Esophagus squamous epithelium (tissue), 5 donors: ENCODE data around the gene STK38L. TPM values are rescaled to one million over a fixed set of nuclear protein-coding genes. Genes with fewer than 3 reads are reported as not detected.

Experiments used
- DNase-seq: peaks from one replicate; lab custom pipeline; 2025; lab: John Stamatoyannopoulos, UW
- H3K27ac ChIP-seq, 4 donors: fragments of 200-600 bp; sonication (generic); one replicate each; pipeline ENCODE4 v1.5.1; 2016 to 2019; ENCODE audit warnings: mild to moderate bottlenecking in 1 of 4
- H3K27me3 ChIP-seq, 4 donors: fragments of 200-600 bp; sonication (generic); 1 replicate in 3 of 4; 2 replicates in 1 of 4; pipeline versions ENCODE4 v1.5.1 to v1.6.0; 2017 to 2021; ENCODE audit warnings: antibody characterized with exemption in 1 of 4
- H3K36me3 ChIP-seq, 3 donors: fragments of 200-600 bp; sonication (generic); one replicate each; pipeline ENCODE4 v1.5.1; 2016 to 2019
- H3K4me1 ChIP-seq, 3 donors: fragments of 200-600 bp; sonication (generic); one replicate each; pipeline ENCODE4 v1.5.1; 2017 to 2019
- H3K4me3 ChIP-seq, 4 donors: fragments of 200-600 bp; sonication (generic); 1 replicate in 3 of 4; 2 replicates in 1 of 4; pipeline ENCODE4 v1.5.1; 2016 to 2019; ENCODE audit warnings: mild to moderate bottlenecking in 2 of 4, moderate library complexity in 1 of 4
- H3K9me3 ChIP-seq, 3 donors: fragments of 200-600 bp; sonication (generic); one replicate each; pipeline ENCODE4 v1.5.1; 2016 to 2019
- POLR2A ChIP-seq, 4 donors: fragments of 450-650 bp; IDR thresholded peaks; one replicate each; pipeline ENCODE4 v1.6.1; 2017; ENCODE audit warnings: antibody characterized with exemption in 4 of 4, mild to moderate bottlenecking in 4 of 4, moderate library complexity in 3 of 4
- WGBS, 2 donors: methylation state at CpG; one replicate each; pipeline ENCODE4 v1.1.5; 2018; 5-methylcytosine and 5-hydroxymethylcytosine counted together
- intact Hi-C: fragments of 100-400 bp; cut with DNase I; formaldehyde crosslinking; loops from one replicate; pipeline ENCODE4 v1.15.0; 2022
- total RNA-seq, 4 donors: library from RNA; depleted of rRNA; stranded (reverse); fragments of >200 nt; gene quantifications; one replicate each; pipeline ENCODE4 v1.1.0, GENCODE V29; 2016
- TF ChIP-seq, protein P1 (sequence below), 6 experiments: fragments of 450-650 bp in 4 of 6; fragments of 200-600 bp in 2 of 6; sonication (generic) in 2 of 6; IDR thresholded peaks; one replicate each; pipeline ENCODE4 v1.5.1; 2016 to 2019; ENCODE audit warnings: antibody characterized with exemption in 6 of 6, mild to moderate bottlenecking in 4 of 6, moderate library complexity in 4 of 6
- donor health status: DM: yes; HTN: yes; CAD: no.

Gene STK38L
- total RNA-seq = 10 to 100 TPM; 15.6 to 53.2 (median 28.0) TPM

DNA sequence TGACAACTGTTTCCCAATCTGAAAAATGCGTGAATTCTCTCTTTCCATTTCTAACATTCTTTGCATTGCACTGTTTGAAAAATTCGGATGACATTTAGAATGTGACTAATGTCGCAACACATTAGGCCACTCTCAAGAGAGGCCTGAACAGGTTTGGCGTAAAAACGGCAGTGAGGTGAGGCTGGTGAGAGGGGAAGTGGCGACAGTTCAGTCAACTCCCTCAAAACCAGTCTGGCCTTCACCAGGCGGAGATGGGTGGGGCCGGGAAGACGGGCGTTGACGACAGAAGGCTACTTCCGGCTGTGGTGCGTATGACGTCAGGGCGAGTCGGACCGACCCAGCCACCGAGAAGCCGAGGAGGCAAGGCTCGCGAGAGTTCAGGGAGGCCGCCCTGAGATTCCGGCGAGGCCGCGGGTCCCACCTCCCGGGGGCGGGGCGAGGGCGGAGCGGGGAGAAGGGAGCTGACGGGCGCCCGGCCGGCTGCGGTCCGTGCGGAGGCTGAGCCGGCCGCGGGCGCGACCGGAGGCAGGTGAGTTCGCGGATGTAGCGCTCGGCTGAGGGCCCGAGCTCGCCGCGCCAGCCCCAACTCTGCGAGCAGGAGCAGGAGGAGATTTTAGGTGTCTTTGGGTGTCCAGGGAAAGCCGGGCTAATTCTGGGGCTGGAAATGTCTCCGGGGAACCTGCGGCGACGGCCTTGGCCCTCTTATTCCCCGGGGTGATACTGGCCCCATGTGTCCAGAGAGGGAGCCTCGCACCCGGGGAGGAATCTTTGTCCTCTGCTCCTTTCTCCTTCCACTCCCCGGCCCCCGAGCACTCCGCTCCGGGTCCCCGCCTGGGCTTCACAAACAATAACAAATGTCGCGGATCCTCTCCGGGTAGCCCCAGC lies at the start of gene STK38L:
STK38L (plus strand) TSS at position 483 of the 885 bp plus-strand sequence. CDS start 53,435 bp downstream, outside the sequence.
- Histone ChIP-seq H3K9me3 (no peaks in the 10 kb centered on the region), H3K27ac (peak within 1 kb of the TSS; percentile 94 to 97 (median 94)), H3K36me3 (no peaks in the 10 kb centered on the region), H3K4me1 (peaks cover 0 to 29% (median 17%) of the 10 kb centered on the region in 3 donors), H3K27me3 (no peaks in the 10 kb centered on the region), H3K4me3 (peak within 1 kb of the TSS; percentile 81 to 94 (median 92))
- TF ChIP-seq POLR2A (IDR thresholded peaks at IDR 0.05) = peak in 3 of 4 donors; percentile 95 to 98 (median 95)
- TF ChIP-seq, protein P1, sequence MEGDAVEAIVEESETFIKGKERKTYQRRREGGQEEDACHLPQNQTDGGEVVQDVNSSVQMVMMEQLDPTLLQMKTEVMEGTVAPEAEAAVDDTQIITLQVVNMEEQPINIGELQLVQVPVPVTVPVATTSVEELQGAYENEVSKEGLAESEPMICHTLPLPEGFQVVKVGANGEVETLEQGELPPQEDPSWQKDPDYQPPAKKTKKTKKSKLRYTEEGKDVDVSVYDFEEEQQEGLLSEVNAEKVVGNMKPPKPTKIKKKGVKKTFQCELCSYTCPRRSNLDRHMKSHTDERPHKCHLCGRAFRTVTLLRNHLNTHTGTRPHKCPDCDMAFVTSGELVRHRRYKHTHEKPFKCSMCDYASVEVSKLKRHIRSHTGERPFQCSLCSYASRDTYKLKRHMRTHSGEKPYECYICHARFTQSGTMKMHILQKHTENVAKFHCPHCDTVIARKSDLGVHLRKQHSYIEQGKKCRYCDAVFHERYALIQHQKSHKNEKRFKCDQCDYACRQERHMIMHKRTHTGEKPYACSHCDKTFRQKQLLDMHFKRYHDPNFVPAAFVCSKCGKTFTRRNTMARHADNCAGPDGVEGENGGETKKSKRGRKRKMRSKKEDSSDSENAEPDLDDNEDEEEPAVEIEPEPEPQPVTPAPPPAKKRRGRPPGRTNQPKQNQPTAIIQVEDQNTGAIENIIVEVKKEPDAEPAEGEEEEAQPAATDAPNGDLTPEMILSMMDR (IDR thresholded peaks at IDR 0.05) = peak in 5 of 6 experiments; percentile 8 to 26 (median 21)
- DNase-seq = peak; percentile 82
- WGBS, 2 donors = 14 to 19% methylated on average over 15 to 24 of the region's 69 CpGs
- intact Hi-C loops = no loop called here

GRCh38 chr12:27194644-27195043 lies 49.4 kb upstream of the STK38L start:
- no peak for DNase-seq
- Histone ChIP-seq H3K4me3 (no peak overlapping the region), H3K36me3 (no peaks in the 10 kb centered on the region), H3K27me3 (no peaks in the 10 kb centered on the region), H3K9me3 (no peaks in the 10 kb centered on the region), H3K27ac (peak overlapping the region; percentile 21 to 83 (median 72)), H3K4me1 (peaks cover 0 to 32% (median 7%) of the 10 kb centered on the region in 3 donors)
- 70 to 78% methylated on average over 2 of the region's 2 CpGs for WGBS, 2 donors
- TF ChIP-seq, protein P1 (IDR thresholded peaks at IDR 0.05) = no peak
- no peak for TF ChIP-seq POLR2A (IDR thresholded peaks at IDR 0.05)
- intact Hi-C loops = no loop called here

GRCh38 chr12:27198036-27198435 lies 46.0 kb upstream of the STK38L start:
- WGBS, 2 donors = no CpG with 5 or more reads among the region's 3 CpGs
- DNase-seq = no peak
- H3K27me3 ChIP-seq = no peaks in the 10 kb centered on the region
- peaks cover 0 to 22% (median 1%) of the 10 kb centered on the region in 3 donors for H3K4me1 ChIP-seq
- H3K4me3 ChIP-seq = no peak overlapping the region
- intact Hi-C loops = no loop called here
- no peaks in the 10 kb centered on the region for H3K9me3 ChIP-seq
- H3K27ac ChIP-seq = peak overlapping the region in 3 of 4 donors; percentile 41 to 81 (median 68)
- TF ChIP-seq, protein P1 (IDR thresholded peaks at IDR 0.05) = no peak
- TF ChIP-seq POLR2A (IDR thresholded peaks at IDR 0.05) = no peak
- H3K36me3 ChIP-seq = no peaks in the 10 kb centered on the region

DNA sequence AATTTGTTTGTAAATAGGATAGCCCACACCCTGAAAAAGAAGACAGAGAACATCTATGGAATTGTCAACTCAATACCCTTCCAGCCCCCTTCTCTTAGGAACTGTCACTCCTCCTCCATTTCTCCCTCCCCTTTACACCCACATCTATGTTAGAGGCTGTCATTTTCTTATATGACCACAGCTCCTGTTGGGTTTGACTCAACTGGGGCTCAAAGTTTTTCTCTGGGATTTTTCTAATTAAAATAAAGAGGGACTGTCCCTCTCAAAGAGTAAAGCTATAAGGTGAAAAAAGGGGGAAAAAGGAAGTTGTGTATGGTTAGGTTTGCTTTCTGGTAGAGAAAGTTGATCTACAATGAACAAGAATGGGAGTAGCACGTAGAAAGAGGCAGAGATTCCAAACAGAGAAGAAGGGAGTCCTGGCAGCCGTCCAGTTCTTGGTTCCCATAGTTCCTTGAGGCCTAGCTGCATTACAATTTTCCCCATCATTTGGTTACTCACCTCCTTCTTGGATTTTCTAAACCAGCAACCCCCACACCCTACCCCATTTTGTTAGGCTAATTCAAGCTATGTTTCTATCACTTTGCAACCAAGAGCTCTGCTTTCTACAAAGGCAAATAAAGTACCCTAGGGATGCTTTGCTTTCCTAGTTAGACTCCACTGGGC lies 44.3 kb upstream of the STK38L start:
- Histone ChIP-seq H3K27ac (peak overlapping the region in 1 of 4 donors; percentile 35), H3K4me3 (no peak overlapping the region), H3K27me3 (no peaks in the 10 kb centered on the region), H3K36me3 (no peaks in the 10 kb centered on the region), H3K4me1 (peaks cover 0 to 6% (median 0%) of the 10 kb centered on the region in 3 donors), H3K9me3 (no peaks in the 10 kb centered on the region)
- DNase-seq = no peak
- intact Hi-C loops = no loop called here
- 64 to 79% methylated on average over 2 of the region's 2 CpGs for WGBS, 2 donors
- TF ChIP-seq, protein P1 (IDR thresholded peaks at IDR 0.05) = no peak
- TF ChIP-seq POLR2A (IDR thresholded peaks at IDR 0.05) = no peak
